GM18508 (cell line): Measurements from ENCODE around the gene FAM53B.

Experiments used
- ATAC-seq: cut with Tn5 transposase; IDR thresholded peaks from one replicate; pipeline ENCODE4 v1.9.1; 2021; ENCODE audit warnings: moderate number of reproducible peaks; ENCODE audit not compliant: insufficient read depth, unreplicated experiment

FAM53B gene

DNA sequence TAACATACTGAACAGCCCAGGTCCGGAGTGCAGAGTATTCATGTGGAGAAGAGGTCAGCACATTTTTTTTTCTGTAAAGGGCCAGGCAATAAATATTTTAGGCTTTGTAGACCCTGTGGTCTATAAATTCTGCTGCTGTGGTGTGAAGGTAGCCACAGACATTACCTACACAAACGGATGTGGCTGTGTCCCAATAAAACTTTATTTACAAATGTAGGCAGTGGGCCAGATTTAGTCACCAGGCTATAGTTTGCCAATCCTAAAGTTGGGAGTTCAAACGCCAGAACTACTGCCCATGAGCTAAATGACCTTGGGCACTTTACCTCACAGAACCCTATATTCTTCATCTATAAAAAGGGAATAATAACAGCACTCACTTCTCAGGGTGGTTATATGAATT, 13.4 kb downstream of the FAM53B start:
- ATAC-seq: no peak

DNA sequence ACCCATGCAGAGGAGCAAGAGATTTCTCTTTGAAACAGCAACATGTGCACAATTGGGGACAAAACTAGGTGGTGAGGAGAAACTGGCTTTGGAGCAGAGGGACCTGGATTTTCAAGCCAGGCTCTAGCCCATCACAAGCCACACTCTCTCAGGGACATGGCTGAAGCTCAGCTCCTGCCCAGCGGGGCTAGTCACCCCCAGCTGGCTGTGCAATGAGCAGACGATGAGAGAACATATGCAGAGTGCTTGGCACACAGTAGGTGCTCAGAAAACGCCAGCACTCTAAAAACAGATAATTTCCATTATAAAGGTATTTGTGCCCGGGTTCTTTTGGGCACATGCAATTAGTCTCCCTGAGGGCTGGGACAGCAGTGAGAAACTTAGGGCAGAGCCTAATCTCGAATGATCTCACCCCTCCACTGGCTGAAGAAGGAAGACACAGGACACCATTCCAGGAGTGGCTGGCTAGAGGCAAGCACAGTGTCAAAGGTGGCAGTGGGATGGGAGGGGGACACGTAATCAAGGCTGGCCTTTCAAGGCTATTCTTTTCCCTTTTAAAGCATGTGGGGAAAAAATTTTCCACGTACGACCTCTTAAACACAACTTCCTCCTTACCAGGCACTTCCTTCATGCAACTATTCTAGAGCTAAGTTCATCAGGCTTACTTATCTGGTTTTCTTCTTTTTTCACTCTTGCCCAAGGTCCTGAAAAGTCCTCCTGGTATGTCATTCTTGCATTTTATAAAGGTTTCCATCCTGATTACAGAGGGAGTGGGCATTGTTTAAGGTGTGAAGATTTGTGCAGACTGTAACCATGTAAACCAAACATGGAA, 15.1 kb downstream of the FAM53B start:
- ATAC-seq: no peak

DNA sequence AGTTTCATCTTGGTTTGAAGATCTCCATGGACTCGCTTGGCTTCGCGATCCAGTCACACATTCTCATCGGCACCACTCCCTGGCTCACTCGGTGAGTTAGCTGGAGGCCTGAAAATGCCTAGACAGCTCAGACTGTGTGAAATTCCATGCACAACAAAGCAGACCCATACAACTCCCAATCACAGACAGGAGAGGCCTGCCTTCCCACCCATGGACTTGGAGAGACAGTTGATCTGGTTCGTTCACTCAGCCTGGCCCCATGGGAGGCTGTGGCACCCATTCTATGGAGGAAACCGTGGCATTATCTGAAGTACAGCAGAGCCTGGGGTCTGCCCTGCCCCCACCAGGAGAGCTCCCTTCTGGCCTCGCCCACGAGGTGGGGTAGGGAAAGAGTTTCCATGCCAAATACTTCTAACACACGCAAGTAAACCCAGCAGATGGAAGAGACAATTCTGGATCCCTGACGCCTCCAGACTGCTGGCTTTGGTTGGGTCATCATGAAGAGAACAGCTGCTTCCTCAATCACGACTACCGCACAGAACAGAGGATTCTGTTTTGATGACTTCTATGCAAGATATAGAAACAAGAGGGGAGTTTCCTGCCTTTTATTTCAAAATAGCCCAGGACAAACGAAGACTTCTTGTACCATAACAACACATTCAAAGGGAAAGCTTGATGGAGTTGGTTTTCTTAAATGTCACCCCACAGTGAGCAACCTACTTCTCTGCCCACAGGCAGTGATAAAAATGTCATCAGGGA, 15.9 kb downstream of the FAM53B start:
- no peak for ATAC-seq

DNA sequence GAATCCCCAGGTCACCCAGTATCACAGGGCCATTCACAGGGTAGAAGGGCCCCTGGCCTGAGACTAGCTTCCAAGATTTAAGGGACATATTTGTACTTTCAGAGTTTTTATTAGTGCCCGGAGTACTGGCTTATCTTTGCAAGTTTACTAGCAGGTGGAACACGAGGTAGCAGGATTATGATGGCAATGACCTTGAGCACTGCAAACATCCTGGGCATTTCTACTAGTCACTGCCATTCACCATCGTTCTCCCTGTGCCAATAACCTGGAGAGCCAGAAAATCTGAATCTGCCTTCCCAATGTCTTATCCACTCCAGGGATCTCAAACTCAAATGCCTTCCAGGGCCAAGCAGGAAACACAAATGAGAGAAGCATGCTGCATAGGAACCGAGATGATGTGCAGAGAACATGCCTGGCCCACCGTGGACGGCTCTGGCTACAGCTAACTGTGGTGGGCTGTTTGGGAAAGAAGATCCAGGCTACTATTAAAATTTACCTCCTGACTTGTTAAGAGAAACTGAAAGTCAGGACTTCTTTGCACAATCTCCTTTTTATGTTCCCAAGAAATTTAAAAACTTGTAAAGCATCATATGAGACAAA, 16.7 kb downstream of the FAM53B start:
- no peak for ATAC-seq

- no peak for ATAC-seq
Measured at GRCh38 chr10:124725791-124726190, 18.4 kb downstream of the FAM53B start.

GRCh38 chr10:124725171-124725631, 19.0 kb downstream of the FAM53B start:
- ATAC-seq: no peak

- ATAC-seq: no peak
Measured at GRCh38 chr10:124724279-124725027, 19.7 kb downstream of the FAM53B start.

DNA sequence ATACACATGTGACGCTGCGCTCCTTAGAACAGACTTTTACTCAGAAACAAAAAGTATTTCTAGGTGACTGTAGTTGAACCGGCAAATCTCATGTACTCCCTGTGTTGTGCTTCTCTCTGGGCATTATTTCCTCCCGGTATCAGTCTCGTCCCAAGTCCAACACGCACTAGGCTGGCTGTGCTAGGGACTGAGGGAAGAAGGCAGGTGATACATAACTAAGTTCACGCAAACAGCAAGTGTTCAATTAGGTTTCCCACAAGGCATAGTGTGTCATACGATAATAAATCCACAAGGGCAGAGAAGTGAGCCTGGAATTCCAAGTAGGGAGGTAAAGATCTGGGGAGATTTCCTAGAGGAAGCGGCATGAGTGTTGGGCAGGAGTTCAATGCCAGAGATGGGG, 20.4 kb downstream of the FAM53B start:
- ATAC-seq: no peak

GRCh38 chr10:124722798-124723783, 21.1 kb downstream of the FAM53B start:
- ATAC-seq: peak; percentile 39

- no peak for ATAC-seq
Measured at GRCh38 chr10:124721330-124722045, 22.7 kb downstream of the FAM53B start.

DNA sequence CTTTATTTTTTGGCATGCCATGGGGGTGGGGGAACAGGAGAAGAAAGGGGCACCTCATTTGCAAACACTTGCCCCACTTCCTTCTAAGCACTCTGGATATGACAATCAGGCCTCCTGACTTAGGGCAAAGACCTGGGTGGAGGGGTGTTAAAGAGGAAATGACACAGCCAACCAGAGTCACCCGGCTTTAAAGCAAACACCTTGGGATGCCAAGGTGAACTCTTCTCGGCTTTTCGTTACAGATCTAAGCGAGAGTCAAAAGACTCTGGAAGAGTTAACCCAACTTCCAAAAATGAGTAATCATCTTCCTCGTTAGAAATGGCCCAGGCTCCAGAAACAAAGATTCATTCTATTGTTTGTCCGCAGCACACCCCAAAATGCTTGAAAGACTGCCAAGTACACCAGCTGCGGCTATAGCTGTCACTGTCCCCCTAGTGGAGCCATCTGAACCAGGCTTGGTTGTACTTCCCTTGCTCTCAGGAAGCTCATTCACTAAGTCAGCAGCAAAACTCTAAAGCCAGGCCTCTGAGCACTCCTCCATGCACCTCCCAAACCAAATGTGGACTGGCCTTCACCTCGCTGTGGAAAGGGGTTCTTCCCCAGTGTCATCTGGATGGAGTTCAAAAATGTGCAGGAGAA, 24.8 kb downstream of the FAM53B start:
- no peak for ATAC-seq

- ATAC-seq: peak; percentile 52
Measured at GRCh38 chr10:124717911-124718741, 26.1 kb downstream of the FAM53B start.

DNA sequence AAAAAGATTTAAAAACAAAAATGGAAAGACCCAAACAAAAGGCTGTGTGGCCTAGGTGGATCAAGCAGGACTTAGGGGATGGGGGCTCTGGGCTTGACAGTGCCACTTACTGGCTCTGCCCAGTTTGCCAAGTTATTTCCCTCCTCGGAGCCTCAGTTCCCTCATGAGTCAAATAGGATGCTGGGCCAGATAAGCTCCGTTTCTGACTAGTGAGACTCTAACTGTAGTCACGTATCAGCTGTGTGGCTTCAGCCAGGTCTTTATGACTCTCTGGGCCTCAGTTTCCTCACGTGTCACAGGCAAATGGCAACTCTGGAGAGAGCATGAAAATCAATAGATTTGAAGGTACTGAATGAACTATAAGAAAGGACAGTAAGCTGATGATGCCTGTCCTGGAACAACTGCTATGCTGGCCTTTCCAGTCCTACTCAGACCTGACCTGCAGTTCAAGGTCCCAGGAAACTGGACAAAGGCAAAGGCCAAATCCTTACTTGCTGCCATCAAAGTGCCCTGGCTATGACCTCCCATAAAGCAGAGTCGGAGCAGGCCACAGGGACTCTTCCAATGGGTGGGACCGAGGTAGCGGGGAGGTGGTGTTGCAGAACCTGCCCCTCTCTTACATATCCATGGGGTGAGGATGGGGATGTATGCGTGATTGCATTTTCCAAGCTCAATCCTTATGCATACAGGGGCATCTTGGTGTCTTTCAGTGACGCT, 27.0 kb downstream of the FAM53B start:
- no peak for ATAC-seq

GRCh38 chr10:124716369-124716768, 27.8 kb downstream of the FAM53B start:
- ATAC-seq: no peak

- ATAC-seq: no peak
Measured at GRCh38 chr10:124715439-124715838, 28.7 kb downstream of the FAM53B start.

- ATAC-seq: no peak
Measured at GRCh38 chr10:124713679-124714255, 30.4 kb downstream of the FAM53B start.
